Daoy (cell line): Measurements from ENCODE around the gene AOAH. TPM values are rescaled to one million over a fixed set of nuclear protein-coding genes. Genes with fewer than 3 reads are reported as not detected.
"Not testable (repeated sequence)": the region's sequence is repeated elsewhere in the genome, so short reads cannot be mapped to it uniquely, and the experiment has no call there.

Experiments
- DNase-seq: peaks from one replicate; pipeline ENCODE4 v3.0.0-alpha.2; 2015; ENCODE audit warnings: low read depth
- total RNA-seq: library from RNA; depleted of rRNA; stranded (reverse); fragments of >200 nt; shearing (Covaris generic); gene quantifications from 2 replicates; pipeline ENCODE4 v1.2.3, GENCODE V29; 2014

Gene AOAH
- total RNA-seq, 1 experiment from 2014 or later: 39.0 TPM

DNA sequence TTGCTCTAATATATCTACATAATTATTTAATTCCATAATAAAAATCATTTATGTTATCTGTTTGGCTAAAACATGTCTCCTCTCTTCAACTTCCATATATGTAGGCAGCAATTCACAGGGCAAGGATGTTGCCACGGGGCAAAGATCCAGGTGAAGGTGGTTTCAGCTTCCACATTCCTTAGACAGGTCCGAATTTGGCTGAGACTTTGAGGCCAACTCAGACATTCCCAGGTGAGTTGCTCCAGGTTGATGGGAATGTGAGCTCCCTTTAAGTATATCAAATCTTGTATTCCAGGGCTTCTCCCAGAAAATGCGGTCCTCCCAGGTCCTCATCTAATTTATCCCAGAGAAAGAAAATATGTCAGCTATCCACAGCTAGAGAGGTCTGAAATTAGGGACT is 15.1 kb upstream of the AOAH start:
- no peak for DNase-seq

- no peak for DNase-seq
These were observed 12.6 kb upstream of the AOAH start for GRCh38 chr7:36736899-36737211.

- DNase-seq: no peak
These were observed 12.0 kb upstream of the AOAH start for GRCh38 chr7:36736090-36736898.

- DNase-seq: peak; percentile 65
These were observed 10.9 kb upstream of the AOAH start for GRCh38 chr7:36735172-36735571.

DNA sequence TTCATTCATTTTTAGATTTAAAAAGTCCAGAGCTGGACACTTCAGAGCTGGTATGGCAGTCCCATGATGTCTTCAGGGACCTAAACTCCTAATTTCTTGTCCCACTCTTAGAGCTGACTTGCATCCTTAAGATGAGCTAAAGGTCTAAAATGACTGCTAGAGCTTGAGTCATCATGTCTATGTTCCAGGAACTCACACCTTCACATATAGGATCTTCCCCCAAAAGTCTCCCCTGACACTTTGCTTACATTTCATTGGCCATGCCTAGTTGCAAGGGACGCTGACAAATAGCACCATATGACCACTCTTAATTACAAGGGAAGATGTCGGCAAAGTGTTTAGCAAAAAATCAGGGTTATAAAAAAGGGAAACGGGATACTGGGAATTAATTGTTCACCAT is 10.4 kb upstream of the AOAH start:
- no peak for DNase-seq

DNA sequence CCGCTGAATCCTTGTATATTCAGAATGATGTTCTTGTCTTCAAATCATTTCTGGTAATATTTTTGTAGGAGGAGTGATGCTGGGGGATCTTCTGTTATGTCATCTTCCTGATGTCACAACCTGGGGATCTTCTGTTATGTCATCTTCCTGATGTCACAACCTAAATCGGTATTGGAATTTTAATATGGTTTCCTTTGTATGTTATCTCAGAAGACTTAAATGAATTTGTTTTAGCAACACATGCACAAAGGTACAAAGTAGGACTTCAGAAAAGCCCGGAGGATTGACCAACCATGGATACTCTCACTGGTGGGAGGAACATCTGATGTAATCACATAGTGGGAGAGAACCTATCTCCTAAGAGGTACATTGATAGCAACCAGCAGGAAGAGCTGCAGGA is 9.1 kb upstream of the AOAH start:
- DNase-seq: no peak

DNA sequence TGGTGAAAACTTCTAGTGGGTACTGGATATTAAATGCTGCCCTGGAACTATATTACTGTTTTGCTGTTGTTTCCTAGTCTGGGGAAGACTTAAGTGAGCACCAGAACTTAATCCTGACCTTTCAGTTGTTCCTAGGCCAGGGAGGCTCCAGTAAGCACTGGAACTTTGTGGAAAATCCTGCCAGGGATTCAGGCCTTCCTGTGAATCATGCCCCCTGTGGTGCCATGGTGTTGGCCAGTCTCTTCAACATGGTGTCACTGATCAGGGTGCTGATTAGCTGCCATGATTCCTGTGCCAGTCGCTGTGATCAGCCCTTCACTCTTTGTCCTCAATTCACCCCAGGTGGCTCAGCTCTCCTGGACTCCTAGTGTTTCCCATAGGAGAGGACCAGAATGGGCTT is 8.5 kb upstream of the AOAH start:
- DNase-seq: peak; percentile 66

DNA sequence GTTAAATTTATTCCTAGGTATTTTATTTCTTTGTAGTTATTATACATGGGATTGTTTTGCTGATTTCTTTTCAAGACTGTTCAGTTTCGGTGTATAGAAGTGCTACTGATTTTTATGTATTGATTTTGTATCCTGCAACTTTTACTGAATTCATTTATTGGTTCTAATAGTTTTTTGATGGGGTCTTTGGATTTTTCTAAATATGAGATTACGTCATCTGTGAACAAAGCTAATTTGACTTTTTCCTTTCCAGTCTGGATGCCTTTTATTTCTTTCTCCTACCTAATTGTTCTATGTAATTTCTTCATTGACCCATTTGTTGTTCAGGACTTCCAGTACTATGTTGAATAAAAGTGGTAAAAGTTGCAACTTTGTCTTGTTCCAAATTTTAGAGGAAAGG is 5.8 kb upstream of the AOAH start:
- DNase-seq: no peak

DNA sequence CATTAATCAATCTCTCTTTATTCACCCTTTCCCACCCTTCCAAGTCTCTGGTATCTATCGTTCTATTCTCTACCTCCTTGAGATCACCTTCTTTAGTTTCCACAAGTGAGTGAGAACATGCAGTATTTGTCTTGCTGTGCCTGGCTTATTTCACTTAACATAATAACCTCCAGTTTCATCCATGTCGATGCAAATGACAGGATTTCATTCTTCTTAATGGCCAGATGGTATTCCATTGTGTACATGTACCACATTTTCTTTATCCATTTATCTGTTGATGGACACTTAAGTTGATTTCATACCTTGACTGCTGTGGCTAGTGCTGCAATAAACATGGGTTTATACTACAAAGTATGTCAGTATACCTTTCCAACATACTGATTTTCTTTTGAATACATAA is 3.8 kb upstream of the AOAH start:
- DNase-seq: no peak

GRCh38 chr7:36726806-36727503 is 2.7 kb upstream of the AOAH start:
- no peak for DNase-seq

- DNase-seq: no peak
These were observed 2.0 kb upstream of the AOAH start for GRCh38 chr7:36726311-36726710.

- no peak for DNase-seq
These were observed 702 bp upstream of the AOAH start for GRCh38 chr7:36724996-36725395.

GRCh38 chr7:36723291-36723690 is 1.0 kb downstream of the AOAH start:
- DNase-seq: no peak

DNA sequence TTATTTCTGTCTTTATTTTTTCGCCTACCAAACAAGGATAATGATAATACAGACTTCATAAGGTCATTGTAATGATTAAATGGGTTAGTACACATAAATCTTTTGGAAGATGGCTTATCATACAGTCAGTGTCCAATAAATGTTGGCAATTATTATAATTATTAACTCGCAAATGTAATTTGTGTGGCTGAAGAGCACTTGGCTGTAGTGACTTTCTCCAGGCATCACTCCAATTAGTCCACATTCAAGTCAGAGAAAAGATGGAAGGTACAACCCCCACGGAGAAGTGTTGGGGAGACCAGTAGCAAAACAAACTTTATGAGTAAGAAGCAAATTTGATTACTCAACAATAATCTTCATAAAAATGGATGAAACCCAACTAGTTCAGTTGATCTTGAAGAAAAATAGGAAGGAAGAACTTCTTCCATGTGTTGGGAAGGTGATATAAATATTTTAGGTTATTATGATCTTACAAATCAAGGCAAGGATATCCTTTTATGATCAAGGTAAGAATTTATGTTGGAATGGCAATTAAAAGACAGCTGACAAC is 5.1 kb downstream of the AOAH start:
- no peak for DNase-seq

DNA sequence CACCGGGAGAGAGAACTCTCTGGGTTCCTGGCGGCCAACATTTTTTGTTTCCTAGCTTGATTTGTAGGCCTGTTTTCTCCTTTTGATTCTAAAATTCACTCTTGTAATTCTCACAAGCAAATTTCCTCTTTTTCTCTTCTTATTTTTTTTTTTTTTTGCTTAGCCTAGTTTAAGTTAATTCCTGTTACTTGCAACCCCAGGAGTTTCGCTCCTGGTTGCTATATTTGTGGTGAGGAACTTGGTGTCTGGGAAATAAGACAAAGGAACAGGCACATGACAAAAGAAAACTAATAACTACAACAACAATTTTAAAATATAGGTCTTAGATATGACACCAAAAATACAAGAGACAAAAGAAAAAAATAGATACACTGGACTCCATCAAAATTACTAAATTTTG is 6.7 kb downstream of the AOAH start:
- DNase-seq: no peak

DNA sequence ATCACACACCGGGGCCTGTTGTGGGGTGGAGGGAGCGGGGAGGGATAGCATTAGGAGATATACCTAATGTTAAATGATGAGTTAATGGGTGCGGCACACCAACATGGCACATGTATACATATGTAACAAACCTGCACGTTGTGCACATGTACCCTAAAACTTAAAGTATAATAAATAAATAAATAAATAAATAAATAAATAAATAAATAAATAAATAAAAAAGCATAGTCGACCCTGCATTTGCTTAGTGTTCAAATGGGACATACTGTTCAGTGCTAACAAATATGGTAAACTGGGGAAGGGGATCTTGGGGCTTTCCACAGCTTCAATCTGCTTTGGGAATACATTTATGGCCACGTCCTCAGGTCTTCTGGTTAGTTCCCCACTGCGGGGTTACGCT is 7.5 kb downstream of the AOAH start:
- not testable (repeated sequence) for DNase-seq

DNA sequence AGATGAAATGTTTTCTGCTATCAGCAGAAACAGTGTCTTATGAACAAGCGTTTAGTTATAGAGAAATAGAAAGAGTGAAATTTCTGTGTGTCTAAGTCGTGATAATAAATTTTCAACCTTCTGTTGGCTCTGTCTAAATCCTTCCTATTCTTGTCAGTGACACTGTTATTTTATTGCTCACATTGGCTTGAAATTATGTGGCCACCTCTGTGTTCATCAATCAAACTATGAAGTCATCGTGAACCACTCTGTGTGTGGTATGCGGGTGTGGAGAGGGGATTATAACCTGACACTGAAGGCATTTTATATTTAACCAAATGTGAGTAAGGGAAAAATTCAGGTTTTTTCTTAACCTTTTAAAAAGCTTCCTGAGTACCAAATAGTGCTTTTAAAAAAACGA is 12.3 kb downstream of the AOAH start:
- peak; percentile 57 for DNase-seq

- DNase-seq: peak; percentile 57
These were observed 13.0 kb downstream of the AOAH start for GRCh38 chr7:36711256-36711655.

- no peak for DNase-seq
These were observed 14.0 kb downstream of the AOAH start for GRCh38 chr7:36710186-36710791.

DNA sequence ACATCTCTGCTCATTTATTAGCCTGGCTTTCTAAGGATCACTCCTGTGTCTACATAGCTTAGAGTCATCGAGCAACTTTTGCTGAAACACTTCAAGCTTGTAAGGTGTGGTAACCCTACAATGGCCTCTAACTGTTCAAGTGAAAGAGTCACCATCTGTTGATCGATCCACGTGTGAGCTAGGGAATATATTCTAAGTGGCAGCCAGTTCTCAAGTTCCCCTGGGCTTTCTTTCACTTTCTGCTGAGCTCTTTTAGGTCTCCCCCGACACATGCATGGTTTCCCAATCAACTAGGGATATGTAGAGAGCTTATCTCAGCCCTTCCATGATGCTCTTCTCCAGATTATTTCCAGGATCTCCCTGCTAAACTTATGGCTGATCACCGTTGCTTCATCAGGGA is 15.5 kb downstream of the AOAH start:
- no peak for DNase-seq

DNA sequence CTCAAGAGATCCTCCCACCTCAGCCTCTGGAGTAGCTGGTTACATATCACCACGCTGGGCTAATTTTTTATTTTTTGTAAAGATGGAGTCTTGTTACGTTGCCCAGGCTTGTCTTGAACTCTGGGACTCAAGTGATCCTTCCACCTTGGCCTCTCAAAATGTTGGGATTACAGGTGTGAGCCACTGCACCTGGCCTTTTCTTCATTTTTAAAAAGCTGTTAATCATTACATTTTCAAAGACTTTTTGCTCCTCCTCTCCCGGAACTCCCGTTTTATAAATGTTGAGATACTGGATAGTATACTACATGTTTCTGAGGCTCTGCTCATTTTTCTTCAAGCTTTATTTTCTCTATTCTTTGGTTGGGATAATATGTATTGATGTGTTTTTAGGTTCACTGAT is 16.4 kb downstream of the AOAH start:
- no peak for DNase-seq

DNA sequence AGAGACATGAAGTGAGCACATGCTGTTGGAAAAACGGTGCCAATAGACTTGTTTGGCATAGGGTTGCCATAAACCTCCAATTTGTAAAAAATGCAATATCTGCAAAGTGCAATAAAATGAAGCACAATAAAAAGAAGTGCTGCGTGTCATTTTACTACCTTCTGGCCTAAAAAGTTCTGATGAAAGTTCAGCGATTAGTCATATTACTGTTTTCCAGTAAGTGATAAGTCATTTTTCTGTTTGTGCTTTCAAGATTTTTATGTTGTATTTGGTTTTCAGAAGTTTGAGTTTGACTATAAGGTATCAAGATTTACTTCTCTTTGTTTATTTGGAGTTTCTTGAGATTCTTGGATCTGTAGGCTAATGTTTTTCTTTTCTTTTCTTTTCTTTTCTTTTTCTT is 16.8 kb downstream of the AOAH start:
- DNase-seq: no peak

DNA sequence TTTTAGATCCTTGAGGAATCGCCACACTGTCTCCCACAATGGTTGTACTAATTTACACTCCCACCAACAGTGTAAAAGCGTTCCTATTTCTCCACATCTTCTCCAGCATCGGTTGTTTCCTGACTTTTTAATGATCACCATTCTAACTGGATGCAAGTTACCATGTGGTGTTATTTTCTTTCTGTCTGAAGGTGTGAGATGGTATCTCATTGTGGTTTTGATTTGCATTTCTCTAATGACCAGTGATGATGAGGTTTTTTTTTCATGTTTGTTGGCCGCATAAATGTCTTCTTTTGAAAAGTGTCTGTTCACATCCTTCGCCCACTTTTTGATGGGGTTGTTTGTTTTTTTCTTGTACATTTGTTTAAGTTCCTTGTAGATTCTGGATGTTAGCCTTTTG is 20.4 kb downstream of the AOAH start:
- not testable (repeated sequence) for DNase-seq
